Activated CD4-positive, alpha-beta T cell treated with anti-CD3 and anti-CD28 coated beads, Interleukin-2, amount 50 U/mL, for 48 hours (primary cell): ENCODE data around the gene CNTN4.
"Not testable (repeated sequence)": the region's sequence is repeated elsewhere in the genome, so short reads cannot be mapped to it uniquely, and the experiment has no call there.

Source experiments
- DNase-seq, 2 experiments: peaks; one replicate each; pipeline ENCODE4 v3.0.0-alpha.2; 2020

The CNTN4 gene

DNA sequence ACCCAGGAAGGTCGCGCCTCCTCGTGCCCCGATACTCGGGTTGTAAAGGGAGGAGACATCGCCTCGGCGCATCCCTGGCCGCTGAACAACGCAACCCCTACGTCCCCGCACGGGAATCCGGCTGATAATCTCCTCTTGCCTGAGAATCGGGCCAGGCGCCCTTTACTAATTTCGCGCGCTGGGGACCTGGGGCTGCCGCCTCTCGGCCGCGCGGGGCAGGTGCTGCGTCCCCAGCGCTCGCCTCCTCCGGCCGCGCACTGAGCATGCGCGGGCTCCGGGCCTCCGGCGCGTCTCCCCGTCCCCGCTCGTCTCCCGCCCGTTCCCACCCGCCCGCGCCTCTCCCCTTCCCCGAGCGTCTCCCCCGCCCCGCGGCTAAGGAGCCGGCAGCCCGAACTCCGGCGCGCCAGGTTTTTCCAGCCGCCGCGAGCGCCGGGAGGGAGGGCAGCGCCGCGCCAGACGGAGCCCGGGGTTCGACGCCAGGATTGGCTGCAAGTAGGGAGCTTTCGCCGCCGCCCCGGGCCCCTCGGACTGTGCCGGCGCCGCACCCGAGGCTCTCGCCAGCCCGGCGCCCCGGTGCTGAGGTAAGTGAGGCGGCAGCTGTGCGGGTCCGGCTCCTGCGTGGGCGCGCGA lies at the start of gene CNTN4:
Gene CNTN4 (plus strand): TSS at position 469 of the 630 bp plus-strand sequence.
- DNase-seq: peak; percentile 17 to 27

DNA sequence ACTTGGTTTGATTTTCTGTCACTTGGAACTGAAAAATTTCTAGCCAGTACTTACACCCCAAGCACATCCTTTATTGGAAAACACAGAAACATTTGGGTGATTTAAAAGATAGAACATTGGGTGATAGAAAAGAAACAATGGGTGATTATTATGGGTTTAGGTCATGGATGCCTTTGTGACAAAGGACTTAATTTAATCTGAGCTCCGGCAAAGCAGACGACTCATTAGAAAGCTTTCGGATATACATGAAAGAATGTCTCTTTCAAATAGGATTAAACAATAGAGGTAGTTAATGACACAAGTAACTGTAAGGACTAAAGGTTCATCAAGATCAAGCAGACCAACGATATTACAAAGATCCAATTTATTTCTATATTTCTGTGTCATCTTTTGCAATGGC lies 37.3 kb upstream of the CNTN4 start:
- DNase-seq: no peak

DNA sequence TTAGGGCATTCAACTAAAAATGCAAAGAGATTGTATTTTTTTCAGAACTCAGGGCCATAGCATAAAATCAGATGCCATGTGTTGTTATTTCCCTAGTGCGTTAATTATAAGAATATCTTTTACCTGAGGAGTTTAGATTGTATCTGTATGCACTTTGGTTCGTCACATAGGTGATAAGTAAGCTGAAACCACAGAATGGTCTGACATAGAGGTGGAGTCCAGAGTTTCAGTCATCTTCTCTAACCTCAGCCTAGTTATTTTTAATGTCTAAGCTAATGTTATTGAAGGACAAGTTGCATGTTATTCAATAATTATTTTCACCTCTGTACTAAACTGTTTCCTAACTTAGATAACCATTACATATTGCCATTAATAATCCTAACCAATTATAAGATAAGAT lies 27.1 kb upstream of the CNTN4 start:
- no peak for DNase-seq

DNA sequence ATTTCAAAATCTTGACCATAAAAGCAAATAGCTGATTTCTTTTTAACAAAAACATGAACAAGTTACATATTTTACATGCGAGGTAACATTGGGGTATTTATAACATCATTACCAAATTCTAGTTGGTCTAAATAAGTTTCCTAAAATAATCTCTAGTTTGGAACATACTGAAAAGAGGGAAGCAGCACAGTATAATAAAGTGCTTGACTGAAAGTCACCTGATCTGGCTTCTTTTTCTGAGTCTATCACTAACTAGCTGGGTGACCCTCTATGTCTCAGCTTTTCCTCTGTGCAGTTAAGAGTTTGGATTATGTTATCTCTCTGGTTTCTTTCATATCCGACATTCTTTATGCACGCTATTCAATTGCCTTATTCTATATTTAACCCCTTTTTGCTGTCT lies 19.8 kb upstream of the CNTN4 start:
- DNase-seq: no peak

DNA sequence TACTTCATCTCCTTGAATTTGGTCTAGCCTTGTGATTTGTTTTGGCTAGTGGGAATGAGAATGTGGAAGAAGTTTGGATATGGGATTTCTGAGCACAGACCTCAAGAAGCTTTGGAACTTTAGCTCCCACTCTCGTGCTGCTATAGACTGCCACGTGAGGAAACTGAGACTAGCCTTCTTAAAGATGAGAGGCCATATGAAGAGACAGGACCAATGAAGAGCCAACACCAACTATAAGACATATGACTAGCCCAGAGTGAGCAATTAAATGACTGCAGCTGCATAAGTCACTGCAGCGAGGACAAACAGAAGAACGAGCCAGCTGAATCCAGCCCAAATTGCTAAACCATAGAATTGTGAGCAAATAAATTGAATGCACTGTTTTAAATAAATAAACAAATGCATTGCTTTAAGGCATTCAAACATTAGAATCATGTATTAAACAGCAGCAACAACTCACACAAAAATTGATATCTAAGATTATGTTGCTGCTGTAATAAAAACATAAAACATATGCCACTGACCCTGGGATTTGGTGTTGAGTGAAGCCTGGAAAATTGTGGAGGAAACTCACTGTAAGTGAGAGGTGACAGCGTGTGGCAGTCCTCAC lies 15.7 kb upstream of the CNTN4 start:
- no peak for DNase-seq

DNA sequence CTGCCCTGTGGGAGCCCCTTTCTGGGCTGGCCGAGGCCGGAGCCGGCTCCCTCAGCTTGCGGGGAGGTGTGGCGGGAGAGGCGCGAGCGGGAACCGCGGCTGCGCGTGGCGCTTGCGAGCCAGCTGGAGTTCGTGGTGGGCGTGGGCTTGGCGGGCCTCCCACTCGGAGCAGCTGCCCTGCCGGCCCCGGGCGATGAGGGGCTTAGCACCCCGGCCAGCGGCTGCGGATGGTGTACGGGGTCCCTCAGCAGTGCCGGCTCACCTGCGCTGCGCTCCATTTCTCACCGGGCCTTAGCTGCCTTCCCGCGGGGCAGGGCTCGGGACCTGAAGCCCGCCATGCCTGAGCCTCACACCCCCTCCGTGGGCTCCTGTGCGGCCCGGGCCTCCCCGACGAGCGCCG lies 15.1 kb upstream of the CNTN4 start:
- DNase-seq: not testable (repeated sequence)

DNA sequence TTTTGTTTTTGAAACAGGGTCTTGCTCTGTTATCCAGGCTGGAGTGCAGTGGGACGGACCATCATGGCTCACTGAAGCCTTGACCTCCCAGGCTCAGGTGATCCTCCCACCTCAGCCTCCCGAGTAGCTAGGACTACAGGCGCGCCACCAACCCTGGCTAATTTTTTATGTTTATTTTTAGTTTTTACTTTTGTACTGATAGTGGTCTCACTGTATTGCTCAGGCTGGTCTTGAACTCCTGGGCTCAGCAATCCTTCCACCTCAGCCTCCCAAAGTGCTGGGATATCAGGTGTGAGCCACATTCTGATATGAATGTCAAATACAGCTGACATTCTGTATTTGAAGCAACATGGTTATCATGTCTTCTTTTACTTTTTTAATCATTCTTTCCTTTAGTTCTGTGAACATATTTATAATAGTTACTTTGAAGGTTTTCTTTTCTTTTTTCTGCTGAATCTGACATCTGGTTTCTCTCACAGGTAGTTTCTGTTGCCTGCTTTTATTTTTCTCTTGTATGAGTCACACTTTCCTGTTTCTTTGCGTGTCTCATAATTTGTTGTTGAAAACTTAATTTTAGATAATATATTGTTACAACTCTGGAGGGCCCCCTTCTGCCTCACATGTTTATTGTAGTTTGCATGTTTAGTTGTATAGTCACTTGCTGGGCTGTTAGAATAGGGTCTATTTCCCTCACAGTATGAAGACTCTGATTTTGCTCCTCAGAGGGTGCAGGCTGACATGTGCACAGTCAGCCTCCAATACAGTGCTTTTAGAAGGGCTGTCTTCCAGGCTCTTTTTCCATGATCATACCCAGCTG lies 8.4 kb upstream of the CNTN4 start:
- DNase-seq: no peak

DNA sequence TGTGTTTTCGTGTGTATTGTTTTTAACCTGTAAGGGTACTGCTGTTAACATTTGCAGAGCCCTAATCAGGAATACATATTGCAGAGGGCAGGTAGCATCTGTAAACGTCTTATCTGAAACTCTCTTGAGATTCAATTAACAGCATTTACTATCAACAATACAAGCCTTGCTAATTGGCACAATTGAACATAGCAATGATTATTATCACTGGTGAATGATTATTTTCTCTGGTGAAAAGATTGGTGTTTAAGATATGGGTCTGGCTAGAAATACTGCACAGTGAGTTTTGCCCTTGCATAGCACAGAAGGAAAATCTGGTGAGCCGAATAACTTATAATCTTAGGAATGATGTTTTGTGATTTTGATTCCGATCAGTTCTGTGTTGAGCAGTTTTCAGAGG lies 5.9 kb upstream of the CNTN4 start:
- DNase-seq: no peak

DNA sequence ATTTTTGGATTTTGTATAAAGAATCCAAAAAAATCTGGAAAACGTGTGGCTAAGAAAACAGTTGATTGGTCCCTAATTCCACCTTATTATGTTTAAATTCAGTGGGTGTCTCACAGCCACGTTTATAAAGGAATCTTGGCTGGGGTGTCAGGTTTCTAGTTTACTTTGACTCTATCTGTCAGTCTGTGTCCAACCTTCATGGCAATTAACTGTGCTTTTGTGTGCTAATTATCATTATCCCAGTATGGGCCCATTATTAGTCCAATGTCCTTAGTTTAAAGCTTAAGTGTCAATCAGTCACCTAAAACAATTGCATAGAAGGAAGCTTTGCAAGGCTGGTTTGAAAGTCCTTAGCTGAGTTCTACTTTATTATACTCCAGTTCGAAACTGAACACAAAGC lies 3.7 kb upstream of the CNTN4 start:
- DNase-seq: no peak

DNA sequence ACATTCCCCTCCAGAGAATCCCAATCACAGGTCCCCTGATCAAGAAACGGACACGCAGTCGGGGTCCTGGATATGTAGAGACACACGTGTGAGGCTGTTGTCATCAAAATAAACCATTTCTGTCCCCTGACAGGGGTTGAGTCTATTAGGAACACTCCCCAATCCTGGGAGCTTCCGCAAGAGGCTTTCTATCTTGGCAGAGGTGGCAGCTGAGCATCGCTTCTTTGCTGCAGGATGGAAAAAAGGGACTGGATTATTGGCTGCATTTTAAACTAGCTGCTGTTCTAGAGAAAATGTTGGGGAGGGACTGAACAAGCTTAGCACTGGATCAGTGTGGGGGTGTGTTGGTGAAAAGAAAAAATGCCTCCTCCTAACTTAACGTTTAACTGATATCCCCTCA lies 2.5 kb upstream of the CNTN4 start:
- DNase-seq: no peak

DNA sequence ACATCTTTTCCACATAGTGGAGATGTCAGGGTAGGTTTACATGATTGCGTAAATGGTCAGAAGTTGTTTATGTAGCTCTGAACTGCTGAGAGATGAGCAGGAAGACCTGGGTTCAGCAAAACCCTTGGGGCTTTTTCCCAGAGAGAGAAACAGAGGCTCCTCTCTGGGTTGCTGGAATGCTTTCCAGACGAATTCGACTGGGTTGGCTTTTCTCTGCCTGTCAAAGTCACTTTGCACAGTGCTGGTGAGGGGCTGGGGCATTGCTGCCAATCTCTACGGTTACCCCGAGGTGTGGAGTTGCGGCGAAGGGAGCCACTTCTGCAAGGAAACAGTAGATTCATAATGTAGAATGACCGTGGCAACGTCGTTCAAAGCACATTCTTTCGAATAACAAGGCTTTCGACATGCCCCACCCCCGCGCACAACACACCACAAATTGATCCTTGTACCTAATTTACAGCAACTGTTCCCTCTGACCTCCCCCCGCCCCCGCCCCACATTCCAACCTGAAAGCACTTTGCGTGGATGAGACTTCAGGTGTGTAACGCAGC lies 950 bp upstream of the CNTN4 start:
- no peak for DNase-seq

DNA sequence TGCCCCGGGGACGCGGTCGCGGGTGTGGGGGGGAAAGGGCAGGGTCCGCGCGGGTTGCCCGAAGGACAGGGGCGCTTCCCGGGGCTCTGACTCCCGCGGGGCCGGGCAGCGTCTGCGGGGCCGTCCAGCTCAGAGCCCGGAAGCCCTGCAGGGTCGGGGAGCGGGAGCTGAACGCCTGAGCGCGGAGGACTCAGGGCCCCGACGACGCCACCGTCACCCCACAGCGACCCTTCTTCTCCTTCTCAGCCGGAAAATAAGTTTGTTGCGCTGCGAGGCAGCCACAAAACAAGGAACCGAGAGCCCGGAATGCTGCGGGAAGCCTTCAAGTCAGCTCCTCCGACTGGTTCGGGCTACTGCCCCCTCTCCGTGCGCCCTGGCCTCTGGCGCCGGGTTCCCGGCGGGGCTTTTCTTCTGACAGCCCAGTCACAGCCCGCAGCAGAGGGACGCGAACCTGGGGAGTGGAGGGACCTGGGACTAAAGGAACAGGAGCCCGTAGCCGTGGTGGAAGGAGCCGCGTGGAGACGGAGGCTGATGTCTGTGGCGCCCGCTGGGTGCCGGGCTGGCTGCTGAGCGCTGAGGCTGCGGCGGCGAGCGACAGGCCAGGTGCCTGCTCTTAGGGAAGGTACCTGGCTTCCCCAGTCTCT lies 484 bp downstream of the CNTN4 start:
- no peak for DNase-seq

DNA sequence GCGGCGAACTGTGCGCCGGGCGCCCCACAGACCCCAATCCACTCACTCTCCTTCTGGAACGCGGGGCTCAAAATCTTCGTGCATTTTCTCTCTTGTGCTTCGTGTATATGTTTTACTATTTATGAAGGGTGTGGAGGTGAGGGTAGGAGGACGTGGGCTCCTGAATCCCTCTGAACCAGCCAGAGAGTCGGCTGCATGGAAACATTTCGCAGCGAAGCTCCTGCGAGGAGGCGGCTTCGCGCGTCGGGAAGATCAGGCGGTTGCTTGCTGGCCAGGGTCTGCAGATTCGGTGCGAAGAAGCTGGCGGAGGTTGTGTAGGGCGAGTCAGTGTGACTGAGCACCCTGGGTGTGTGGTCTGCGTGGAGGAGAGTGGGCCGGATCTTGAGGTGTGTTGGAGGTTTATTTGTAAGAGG lies 1.1 kb downstream of the CNTN4 start:
- DNase-seq: no peak

DNA sequence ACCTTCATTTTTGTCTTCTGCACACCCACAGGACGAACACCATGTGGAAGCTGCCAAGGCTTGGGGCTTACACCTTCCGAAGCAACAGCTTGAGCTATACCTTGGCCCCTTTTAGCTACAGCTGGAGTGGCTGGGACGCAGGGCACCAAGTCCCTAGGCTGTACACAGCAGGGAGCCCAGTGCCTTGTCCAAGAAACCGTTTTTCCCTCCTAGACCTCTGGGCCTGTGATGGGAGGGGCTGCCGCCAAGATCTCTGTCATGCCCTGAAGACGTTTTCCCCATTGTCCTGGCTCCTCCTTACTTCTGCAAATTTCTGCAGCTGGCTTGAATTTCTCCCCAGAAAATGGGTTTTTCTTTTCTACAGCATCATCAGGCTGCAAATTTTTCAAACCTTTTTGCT lies 7.8 kb downstream of the CNTN4 start:
- DNase-seq: no peak

DNA sequence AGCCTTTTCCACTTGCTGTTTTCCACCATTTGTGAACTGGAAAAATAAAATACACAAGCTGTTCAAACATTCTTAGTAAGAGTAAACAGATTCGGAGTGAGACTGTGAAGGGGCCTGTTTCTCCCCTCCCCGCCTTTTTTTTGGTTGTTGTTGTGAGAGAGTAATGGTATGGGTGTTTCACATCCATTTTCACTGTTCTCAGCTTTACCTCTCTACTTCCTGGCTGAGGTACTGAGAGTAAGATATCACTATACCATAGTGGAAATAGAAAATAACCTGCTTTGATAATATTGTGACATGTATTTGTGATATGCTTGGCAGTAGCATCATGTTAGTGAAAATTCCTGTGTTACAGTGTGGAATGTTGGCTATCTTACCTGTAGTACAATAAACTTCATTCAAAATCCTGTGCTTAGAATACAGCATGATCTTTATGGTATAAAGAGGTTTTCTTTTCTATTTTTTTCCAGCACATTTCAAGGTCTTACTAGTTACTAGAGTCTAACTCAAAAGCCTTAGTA lies 12.0 kb downstream of the CNTN4 start:
- no peak for DNase-seq

DNA sequence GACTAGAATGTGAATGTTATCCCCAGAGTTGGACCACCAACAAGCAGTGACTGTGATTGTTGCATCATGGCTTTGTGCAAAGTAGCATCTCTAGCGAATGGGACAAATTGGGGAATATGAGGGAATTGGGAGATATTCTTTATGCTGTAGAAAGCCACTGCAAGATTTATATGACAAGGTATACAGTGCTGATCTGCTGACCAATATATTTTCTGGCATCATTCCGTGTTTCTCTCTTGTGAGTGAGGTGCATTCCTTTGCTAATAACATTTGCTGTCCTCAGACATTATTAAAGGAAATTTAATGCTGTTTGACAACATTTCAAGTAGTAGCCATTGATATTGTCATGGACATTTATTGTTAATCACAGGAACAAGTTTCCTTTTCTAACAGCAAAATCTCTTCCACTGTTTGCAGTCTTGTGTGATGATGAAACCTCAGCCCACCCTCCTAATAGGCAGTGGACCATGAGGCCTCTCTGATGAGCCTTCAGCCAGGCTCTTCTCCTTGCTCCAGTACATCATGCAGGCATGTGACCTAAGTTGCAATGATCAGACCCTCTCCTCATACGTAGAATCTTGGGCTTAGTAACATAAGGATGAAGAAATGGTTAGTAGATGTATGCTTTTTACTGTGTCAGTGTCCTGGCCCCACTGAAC lies 16.1 kb downstream of the CNTN4 start:
- DNase-seq: no peak

DNA sequence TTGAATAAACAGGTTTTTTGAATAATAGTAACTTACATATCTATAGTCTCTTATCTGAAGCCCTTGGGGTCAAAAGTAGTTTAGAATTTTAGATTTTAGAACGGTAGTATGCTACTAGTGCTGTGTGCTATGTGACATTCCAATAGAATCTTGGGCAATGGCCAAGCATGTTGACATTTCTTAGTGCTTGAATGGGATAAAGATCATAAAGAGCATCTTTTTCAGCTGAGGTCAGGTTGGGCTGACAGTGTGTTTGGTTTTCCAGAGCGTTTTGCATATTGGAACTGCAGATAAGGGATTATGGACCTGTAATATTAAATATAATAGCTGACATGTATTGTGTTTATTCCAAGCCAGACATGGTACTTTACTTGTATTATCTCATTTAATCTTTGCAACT lies 32.1 kb downstream of the CNTN4 start:
- DNase-seq: no peak

DNA sequence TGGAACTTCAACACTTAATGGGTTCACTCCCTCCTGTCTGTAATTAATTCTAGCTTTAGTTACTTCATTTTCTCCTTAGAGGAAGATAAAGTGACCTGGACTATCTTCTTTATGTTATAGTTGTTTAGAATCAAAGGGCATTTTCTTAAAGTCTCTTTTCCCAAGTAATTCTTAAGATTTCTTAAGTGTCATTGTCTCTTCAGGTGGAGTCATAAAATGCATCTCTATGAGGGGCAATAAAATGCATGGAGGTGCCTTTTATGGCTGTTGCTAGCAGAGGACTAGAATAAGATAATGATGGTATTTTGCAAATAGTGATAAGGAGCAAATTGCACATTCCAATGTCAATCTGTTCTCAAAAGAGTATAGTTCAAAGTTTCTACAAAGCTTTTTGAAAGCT lies 34.5 kb downstream of the CNTN4 start:
- no peak for DNase-seq

DNA sequence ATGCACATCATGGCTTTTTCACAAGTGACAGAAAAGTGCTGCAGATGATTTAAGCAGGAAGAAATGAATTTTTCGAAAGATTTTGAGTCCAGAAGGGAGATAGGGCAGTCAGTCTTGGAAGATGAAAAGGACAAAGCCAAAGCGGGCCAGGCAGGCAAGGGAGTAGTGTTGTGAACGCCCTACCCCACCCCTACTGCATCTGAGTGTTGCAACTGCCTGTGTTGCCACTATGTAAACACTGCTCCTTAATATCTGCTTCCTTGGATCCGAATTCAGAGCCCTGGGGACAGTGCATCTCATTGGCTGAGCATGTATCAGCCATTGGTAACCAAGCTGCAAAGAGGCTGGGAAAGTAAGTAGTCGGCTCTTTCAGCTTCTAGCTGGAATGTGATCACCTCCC lies 39.0 kb downstream of the CNTN4 start:
- no peak for DNase-seq

DNA sequence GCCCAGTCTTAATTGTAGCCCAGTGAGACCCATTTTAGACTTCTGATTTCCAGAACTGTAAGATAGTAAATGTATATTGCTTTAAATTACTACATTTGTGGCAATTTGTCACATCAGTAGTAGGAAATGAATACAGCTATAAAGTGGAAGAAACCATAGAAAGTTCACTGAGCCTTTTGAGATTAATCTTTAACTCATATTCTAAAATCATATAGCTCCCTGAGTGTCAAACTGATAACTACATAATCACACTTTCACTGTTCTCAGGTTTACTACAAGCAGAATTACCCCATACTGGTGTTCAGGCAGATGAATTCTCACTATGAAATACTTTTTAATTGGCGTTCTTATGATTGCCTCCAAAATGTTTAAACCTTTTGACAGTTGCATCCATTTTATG lies 42.8 kb downstream of the CNTN4 start:
- DNase-seq: no peak

DNA sequence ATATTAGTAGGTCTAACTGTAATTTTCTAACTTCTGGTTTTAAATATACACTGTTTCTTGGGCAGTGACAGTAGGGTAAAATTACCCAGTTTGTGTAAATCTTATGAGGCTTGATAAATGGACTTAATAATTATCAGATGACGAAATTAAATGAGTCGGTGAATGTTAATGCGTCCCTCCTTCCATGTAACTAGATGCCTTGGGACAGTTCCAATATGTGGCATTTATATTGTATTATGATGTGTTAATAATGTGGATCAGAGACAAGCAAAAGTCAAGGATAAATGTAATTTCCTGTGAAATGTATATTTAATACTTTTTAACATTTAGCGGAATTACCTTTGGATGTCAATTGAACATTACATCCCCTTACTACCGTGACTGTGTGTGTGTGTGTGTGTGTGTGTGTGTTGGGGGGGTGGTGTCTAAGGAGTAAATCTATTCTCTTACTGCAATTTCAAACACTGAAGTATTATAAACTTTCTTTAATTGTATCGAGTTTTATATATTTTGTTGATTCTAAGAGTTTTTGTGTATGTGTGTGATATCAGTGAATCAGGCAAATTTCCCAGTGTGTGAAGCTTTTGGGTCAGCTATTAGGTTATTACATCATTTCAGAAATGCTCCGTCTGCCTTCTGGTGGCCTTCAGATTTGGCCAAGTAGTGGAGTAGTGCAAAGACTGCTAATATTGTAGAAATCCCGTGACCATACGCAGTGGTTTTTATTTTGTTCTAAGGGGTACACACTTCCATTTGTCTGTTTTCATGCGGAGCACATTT lies 50.1 kb downstream of the CNTN4 start:
- no peak for DNase-seq

DNA sequence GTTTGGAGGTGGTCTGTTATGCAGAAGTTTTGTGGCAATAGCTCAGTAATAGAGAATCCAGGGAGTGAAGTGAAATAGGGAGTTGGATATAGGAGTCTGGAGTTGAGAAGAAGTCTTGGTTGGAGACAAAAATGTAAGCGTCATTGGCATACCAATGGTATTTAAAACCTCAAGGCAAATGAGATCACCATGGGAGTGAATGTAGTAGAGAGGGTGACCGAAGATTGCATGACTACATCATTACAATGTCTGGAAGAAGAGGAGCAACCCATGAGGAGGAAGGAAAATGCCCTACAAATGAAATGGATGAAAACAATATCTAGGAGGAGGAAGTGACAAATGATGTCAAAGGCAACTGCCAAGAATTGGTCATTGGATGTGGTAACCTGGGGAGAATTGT lies 54.4 kb downstream of the CNTN4 start:
- no peak for DNase-seq
